GM19452 (cell line): ENCODE measurements around the gene NRN1L.
"Not testable (repeated sequence)": the region's sequence is repeated elsewhere in the genome, so short reads cannot be mapped to it uniquely, and the experiment has no call there.

ENCODE experiments used
- ATAC-seq: cut with Tn5 transposase; IDR thresholded peaks from one replicate; pipeline ENCODE4 v1.9.1; 2021; ENCODE audit not compliant: unreplicated experiment

The NRN1L gene

GRCh38 chr16:67884684-67885083 lies at the start of gene NRN1L:
Gene NRN1L, plus strand, starts transcription at chr16:67884885. Its CDS starts 19 bp downstream, at chr16:67884904.
- no peak for ATAC-seq

DNA sequence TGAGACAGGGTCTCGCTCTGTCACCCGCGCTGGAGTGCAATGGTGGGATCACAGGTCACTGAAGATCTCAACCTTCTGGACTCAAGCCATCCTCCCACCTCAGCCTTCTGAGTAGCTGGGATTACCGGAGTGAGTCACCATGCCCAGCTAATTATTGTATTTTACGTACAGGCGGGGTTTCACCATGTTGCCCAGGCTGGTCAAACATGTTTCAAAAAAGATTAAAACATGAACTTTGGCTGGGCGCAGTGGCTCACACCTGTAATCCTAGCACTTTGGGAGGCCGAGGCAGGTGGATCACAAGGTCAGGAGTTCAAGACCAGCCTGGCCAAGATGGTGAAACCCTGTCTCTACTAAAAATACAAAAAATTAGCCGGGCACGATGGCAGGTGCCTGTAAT lies 47.5 kb upstream of the NRN1L start:
- not testable (repeated sequence) for ATAC-seq

- ATAC-seq, result no peak
Measured at GRCh38 chr16:67837811-67838210, 46.9 kb upstream of the NRN1L start.

- no peak for ATAC-seq
Measured at GRCh38 chr16:67841198-67841815, 43.4 kb upstream of the NRN1L start.

DNA sequence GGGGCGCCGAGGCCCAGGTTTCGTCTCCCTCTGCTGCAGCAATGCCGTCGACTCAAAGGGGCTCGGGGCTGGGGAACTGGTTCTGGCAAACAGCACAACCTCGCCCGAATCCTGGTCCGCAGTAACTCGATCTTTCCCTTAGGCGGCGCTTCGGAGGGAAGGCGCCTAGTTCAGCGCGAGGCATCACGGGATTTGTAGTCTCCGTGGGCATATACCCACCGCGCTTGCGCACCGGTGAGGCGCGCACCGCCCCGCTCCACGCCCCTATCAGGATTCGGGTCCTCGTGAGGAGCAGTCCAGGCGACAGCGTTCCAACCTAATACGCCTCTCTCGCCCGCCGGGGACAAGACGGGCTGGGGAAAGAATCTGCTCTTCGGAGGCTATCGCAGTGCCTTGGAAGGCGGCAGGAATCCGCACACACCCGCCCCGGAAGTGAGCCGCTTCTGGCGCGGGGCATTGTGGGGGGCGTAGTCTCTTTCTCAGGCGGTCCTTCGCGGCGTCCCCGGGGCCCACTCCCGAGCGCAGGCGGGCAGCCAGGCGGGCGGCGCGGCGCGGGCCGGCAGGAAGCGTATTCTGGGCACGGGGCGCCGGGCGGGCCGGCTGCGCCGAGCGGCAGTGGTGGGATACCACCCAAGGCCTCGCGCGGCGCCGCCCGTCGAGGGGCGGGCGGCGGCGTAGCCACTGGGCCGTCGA lies 42.7 kb upstream of the NRN1L start, which contains the start of gene THAP11:
TSS of gene THAP11 (plus strand) at position 505 of the 693 bp plus-strand sequence. CDS start 235 bp downstream, outside the sequence.
- peak; percentile 38 for ATAC-seq

DNA sequence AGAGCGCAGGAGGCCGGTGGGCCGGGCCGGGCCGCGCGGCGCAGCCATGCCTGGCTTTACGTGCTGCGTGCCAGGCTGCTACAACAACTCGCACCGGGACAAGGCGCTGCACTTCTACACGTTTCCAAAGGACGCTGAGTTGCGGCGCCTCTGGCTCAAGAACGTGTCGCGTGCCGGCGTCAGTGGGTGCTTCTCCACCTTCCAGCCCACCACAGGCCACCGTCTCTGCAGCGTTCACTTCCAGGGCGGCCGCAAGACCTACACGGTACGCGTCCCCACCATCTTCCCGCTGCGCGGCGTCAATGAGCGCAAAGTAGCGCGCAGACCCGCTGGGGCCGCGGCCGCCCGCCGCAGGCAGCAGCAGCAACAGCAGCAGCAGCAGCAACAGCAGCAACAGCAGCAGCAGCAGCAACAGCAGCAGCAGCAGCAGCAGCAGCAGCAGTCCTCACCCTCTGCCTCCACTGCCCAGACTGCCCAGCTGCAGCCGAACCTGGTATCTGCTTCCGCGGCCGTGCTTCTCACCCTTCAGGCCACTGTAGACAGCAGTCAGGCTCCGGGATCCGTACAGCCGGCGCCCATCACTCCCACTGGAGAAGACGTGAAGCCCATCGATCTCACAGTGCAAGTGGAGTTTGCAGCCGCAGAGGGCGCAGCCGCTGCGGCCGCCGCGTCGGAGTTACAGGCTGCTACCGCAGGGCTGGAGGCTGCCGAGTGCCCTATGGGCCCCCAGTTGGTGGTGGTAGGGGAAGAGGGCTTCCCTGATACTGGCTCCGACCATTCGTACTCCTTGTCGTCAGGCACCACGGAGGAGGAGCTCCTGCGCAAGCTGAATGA lies 42.0 kb upstream of the NRN1L start:
- ATAC-seq, result peak; percentile 9

- ATAC-seq, result no peak
Measured at GRCh38 chr16:67843343-67843765, 41.3 kb upstream of the NRN1L start.

DNA sequence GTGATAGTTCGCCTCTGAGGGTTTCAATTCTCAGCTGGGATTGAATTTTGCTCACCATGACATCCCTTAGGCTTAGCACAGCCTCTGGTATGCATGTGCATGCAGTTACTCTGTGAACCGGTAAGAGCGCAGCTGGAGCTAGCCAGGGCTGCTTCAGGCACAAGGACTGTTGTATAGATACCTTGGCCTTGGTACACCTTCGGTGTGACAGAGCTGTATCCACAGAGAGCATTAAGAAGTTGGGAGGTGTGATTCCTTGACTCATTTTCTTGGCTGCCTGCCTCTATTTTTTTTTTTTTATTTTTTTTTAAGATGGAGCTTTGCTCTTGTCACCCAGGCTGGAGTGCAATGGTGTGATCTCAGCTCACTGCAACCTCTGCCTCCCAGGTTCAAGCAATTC lies 40.2 kb upstream of the NRN1L start:
- ATAC-seq, result no peak

GRCh38 chr16:67845291-67846062 lies 39.2 kb upstream of the NRN1L start:
- no peak for ATAC-seq

DNA sequence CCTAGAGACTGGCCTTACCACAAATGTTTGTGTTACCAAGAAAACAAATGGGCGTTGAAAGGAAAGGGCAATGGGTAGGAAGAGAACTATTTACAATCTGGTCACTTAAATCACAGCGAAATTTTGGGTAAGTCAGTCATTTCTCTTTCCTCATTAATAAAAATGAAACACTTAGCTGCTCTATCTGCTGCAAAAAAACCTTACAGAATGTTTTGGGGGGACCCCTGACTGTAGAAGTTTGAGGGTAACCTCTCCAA lies 38.7 kb upstream of the NRN1L start:
- ATAC-seq, result no peak

GRCh38 chr16:67846320-67847063 lies 38.2 kb upstream of the NRN1L start, which contains the start of gene NUTF2:
Gene NUTF2, plus strand, starts transcription at chr16:67846933. Its CDS starts 18,198 bp downstream, at chr16:67865131.
- peak; percentile 57 for ATAC-seq

DNA sequence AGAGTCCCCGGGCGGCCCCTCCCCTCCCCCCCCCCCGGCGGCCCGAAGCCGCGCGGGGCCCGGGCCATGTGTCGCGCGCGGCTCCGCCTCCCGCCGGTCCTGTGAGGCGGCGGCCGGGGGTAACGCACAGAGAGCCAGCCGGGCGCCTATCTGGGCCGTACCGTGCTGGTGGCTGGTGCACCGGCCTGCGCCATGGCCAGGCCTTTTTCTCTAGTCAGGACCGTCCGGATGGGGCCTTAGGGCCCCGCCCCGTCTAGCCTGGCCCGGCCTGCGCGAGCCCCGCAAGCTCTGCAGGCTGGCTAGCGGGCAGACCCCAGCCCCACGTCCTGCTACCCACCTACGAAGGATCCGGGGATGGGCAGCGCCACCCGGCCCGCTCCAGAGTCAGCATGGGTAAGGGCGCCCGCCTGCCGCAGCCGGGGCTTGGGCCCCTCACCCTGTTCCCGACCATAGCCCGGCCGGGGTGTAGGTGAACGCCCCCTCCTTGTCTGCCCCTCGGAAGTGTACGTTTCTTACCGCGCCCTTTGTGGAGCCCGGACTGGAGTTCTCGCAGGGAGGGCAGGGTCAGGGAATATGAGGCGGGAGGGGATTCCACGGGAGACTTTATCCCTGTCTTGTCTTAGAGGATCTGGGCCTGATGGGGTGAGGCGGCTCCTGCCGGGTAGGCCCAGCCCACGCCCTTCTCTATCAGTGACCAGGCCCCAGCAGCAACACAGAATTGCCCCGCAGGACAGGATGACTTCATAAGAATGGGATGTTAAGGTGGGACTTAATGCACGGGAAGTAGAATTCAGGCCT lies 37.4 kb upstream of the NRN1L start, which contains the start of gene CENPT:
TSS of gene CENPT (minus strand) at position 630 of the 798 bp plus-strand sequence. CDS start 13,834 bp downstream, outside the sequence.
- ATAC-seq, result peak; percentile 43

DNA sequence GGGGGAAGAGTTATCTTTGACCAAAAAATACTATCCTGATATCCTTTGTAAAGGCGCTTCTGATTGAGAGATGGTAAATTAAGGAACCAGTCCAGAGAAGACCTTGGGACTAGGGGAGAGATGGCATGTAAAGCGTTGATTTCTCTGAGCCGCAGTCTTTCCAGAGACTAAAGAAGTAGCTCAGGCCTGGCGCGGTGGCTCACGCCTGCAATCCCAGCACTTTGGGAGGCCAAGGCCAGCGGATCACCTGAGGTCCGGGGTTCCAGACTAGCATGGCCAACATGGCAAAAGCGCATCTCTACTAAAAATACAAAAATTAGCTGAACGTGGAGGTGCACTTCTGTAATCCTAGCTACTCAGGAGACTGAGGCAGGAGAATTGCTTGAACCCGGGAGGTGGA lies 36.6 kb upstream of the NRN1L start:
- ATAC-seq, result no peak

GRCh38 chr16:67853670-67854069 lies 31.0 kb upstream of the NRN1L start:
- no peak for ATAC-seq

DNA sequence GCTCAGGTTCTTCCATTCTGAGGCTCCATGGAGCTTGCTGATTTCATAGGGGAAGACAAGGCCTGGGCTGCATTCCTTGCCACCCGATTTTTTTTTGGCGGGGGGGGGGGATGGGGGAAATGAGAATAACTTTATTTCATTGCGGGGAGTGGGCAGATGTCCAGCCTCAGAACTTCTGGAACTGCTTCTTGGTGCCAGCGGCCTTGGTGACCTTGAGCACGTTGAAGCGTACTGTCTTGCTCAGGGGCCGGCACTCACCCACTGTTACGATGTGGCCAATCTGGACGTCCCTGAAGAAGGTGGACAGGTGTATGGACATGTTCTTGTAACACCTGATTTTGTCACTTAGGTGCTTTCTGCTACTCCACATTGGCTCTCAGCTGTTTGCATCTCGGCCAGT lies 28.9 kb upstream of the NRN1L start:
- ATAC-seq, result no peak

GRCh38 chr16:67856927-67857546 lies 27.6 kb upstream of the NRN1L start:
- no peak for ATAC-seq

DNA sequence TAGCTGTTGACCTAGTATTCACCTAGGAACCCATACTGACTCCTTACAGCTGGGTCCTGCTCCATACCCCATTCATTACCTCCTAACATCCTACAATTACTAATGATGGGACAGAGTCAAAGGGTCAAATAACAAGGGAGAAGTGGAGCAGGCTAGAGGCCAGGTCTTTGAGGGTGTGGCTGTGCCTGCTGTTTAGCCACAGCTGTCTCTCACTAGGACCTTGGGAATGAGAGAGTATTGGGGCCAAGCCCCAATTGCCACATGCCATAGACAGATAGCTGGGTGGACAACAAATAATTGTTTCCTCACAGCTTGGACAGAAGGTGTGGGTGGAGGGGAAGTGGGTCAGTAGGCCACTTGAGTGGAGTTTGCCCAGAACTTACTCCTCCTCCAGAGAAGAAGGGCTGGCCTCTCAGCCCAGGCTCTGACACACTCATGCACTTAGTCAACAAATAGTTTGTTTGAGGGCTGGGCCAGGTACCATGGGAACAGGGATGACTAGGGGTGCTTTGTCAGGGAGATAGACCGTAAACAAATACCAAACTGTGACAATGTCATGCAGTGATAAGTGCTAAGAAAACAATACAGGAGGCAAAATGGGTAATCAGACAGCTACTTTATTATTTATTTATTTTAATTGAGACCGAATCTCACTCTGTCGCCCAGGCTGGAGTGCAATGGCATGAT lies 27.0 kb upstream of the NRN1L start:
- ATAC-seq, result no peak

DNA sequence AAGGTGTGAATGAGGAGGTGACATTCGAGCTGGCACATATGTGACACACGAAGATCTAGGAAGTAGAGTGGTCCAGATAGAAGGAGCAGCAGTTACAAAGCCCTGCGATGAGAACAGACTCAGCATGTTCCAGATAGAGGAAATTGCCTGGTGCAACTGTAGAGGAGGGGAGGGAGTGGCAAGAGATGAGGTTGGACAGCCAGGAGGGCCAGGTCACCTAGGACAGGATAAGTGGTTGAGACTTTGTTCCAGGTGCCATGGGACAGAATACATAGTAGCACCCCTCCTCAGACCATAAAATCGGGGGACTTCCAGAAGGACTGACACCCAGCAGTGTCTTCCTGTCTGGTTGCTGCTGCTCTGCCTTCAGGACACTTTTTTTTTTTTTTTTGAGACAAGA lies 26.2 kb upstream of the NRN1L start:
- no peak for ATAC-seq
